WTC11 (cell line): ENCODE measurements around the gene DDN. TPM values are rescaled to one million over a fixed set of nuclear protein-coding genes. Genes with fewer than 3 reads are reported as not detected.

Experiments
- ATAC-seq: fragments of 200-7000 bp; cut with Tn5 transposase; 2 replicates; pipeline ENCODE4 v1.10.0; 2021; ENCODE audit warnings: mild to moderate bottlenecking, moderate library complexity
- CTCF ChIA-PET: fragments of 300-600 bp; sonication (Branson Sonifier 250); formaldehyde crosslinking; loops from one replicate; lab custom pipeline; 2021; ENCODE audit warnings: antibody characterized with exemption; lab: Charles Lee
- POLR2A ChIA-PET: fragments of 350-600 bp; sonication (Branson Sonifier 250); formaldehyde crosslinking; loops from one replicate; lab custom pipeline; 2021; ENCODE audit warnings: antibody characterized with exemption; lab: Charles Lee
- DNase-seq: peaks from one replicate; pipeline ENCODE4 v3.0.0; 2021; ENCODE audit warnings: low spot score
- H3K27ac Mint-ChIP-seq: 2 replicates; pipeline ENCODE4 v1.8.0; 2021; ENCODE audit warnings: mixed read lengths
- H3K27me3 Mint-ChIP-seq: 2 replicates; pipeline ENCODE4 v1.8.0; 2021; ENCODE audit warnings: low read depth, mild to moderate bottlenecking, moderate library complexity, mixed read lengths
- H3K36me3 Mint-ChIP-seq: 2 replicates; pipeline ENCODE4 v1.8.0; 2021; ENCODE audit warnings: mixed read lengths
- H3K4me1 Mint-ChIP-seq: 2 replicates; pipeline ENCODE4 v1.8.0; 2022; ENCODE audit warnings: mixed read lengths
- H3K4me3 Mint-ChIP-seq: 2 replicates; pipeline ENCODE4 v1.8.0; 2021; ENCODE audit warnings: mild to moderate bottlenecking, moderate library complexity, mixed read lengths
- H3K9me3 Mint-ChIP-seq: 2 replicates; pipeline ENCODE4 v1.8.0; 2021; ENCODE audit warnings: mixed read lengths
- ATF1 ChIP-seq: sonication (generic); formaldehyde crosslinking; IDR thresholded peaks from 2 replicates; pipeline ENCODE4 v1.8.1; 2023; ENCODE audit warnings: mild to moderate bottlenecking, moderate library complexity, missing genetic modification reagents
- CBFB ChIP-seq: sonication (generic); formaldehyde crosslinking; IDR thresholded peaks from 2 replicates; pipeline ENCODE4 v1.8.1; 2022; ENCODE audit warnings: mild to moderate bottlenecking, low read depth, missing genetic modification reagents
- E2F1 ChIP-seq: sonication (generic); formaldehyde crosslinking; IDR thresholded peaks from 2 replicates; pipeline ENCODE4 v1.8.0; 2022; ENCODE audit warnings: mild to moderate bottlenecking, missing genetic modification reagents
- ESRRA ChIP-seq: sonication (generic); formaldehyde crosslinking; IDR thresholded peaks from 2 replicates; pipeline ENCODE4 v1.8.1; 2022; ENCODE audit warnings: mild to moderate bottlenecking, missing genetic modification reagents, borderline replicate concordance
- ETV6 ChIP-seq: sonication (generic); formaldehyde crosslinking; IDR thresholded peaks from 2 replicates; pipeline ENCODE4 v1.8.1; 2022; ENCODE audit warnings: mild to moderate bottlenecking, missing genetic modification reagents
- HMGXB4 ChIP-seq: sonication (generic); formaldehyde crosslinking; IDR thresholded peaks from 2 replicates; pipeline ENCODE4 v1.8.1; 2023; ENCODE audit warnings: mild to moderate bottlenecking, moderate library complexity, missing genetic modification reagents
- MAX ChIP-seq: sonication (generic); formaldehyde crosslinking; IDR thresholded peaks from 2 replicates; pipeline ENCODE4 v1.8.0; 2022; ENCODE audit warnings: mild to moderate bottlenecking, missing genetic modification reagents
- PRRX2 ChIP-seq: fragments of 250-450 bp; sonication (Bioruptor Pico); IDR thresholded peaks from 2 replicates; pipeline ENCODE4 v1.8.0; 2021; ENCODE audit warnings: mild to moderate bottlenecking
- SMAD4 ChIP-seq: sonication (generic); formaldehyde crosslinking; IDR thresholded peaks from 2 replicates; pipeline ENCODE4 v1.8.0; 2022; ENCODE audit warnings: mild to moderate bottlenecking, missing genetic modification reagents
- TCF7 ChIP-seq: sonication (generic); formaldehyde crosslinking; IDR thresholded peaks from 2 replicates; pipeline ENCODE4 v1.8.0; 2022; ENCODE audit warnings: mild to moderate bottlenecking, low read depth, missing genetic modification reagents, moderate library complexity
- TEAD4 ChIP-seq: sonication (generic); formaldehyde crosslinking; IDR thresholded peaks from 2 replicates; pipeline ENCODE4 v1.8.0; 2022; ENCODE audit warnings: mild to moderate bottlenecking, missing genetic modification reagents
- TP53 ChIP-seq: sonication (generic); formaldehyde crosslinking; IDR thresholded peaks from 2 replicates; pipeline ENCODE4 v1.8.1; 2023; ENCODE audit warnings: mild to moderate bottlenecking, missing genetic modification reagents
- USF1 ChIP-seq: sonication (generic); formaldehyde crosslinking; IDR thresholded peaks from 2 replicates; pipeline ENCODE4 v1.8.0; 2022; ENCODE audit warnings: mild to moderate bottlenecking, missing genetic modification reagents
- ZNF219 ChIP-seq: sonication (generic); formaldehyde crosslinking; IDR thresholded peaks from 2 replicates; pipeline ENCODE4 v1.8.0; 2023; ENCODE audit warnings: missing genetic modification reagents, mild to moderate bottlenecking, borderline replicate concordance
- ZNF532 ChIP-seq: fragments of 250-450 bp; sonication (Bioruptor Pico); IDR thresholded peaks from 2 replicates; pipeline ENCODE4 v1.9.0; 2021; ENCODE audit warnings: mild to moderate bottlenecking, borderline replicate concordance
- total RNA-seq: library from RNA; stranded (reverse); gene quantifications from 3 replicates; pipeline ENCODE4 v1.2.3, GENCODE V29; 2021

DDN gene
- total RNA-seq, 1 experiment from 2014 or later = 0.33 TPM

GRCh38 chr12:48998497-48999353 lies 450 bp downstream of the DDN start (continued):
- no peak for TF ChIP-seq ZNF532
- TF ChIP-seq E2F1 (CRISPR knock-in tag) = no peak
- TF ChIP-seq ESRRA (CRISPR knock-in tag) = peak; percentile 73; the same call in 1 of the 2 replicates
- peak; percentile 68; the same call in 1 of the 2 replicates for TF ChIP-seq SMAD4
- peak; percentile 84; the same call in 1 of the 2 replicates for TF ChIP-seq ZNF219 (CRISPR knock-in tag)

DNA sequence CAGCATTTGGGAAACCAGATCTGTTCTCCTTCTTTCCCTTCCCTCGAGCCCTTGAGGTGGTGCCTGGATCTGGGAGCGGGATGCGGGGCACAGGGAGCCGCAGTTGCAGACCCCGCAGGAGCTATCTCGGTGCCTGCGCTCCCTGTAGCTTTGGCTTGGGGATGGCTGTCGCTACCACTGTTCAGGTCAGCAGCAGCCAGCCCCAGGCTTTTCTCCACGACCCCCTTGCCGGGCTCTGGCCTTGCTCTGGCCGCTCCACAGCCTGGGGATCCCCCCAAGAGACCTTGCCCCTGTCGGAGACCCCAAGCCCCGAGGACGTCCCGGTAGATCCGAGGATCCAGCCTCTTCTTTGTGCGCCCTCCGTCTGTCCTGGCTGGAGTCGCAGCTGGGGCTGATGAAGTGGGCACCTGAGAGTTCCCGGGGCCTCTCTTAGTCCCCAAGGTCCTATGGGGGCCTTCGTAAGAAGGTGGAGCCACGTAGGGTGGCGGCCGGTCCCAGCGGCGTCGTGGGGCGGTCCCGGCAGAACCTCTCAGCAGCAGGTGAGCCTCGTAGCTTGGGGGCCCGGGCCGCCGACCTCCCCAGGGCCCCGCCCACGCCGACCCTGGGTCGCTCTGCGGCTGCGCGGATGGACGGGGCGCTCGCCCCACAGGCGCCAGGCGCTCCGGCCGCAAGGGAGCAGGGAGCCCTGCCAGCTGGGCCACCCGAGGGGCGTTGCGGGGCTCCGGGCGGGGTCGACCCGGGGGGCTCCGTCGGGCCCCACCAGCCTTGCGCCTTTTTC lies 1.3 kb downstream of the DDN start:
- no peaks in the 10 kb centered on the region for H3K9me3 Mint-ChIP-seq
- peaks cover 90% of the 10 kb centered on the region for H3K27me3 Mint-ChIP-seq
- H3K4me3 Mint-ChIP-seq = peak overlapping the region; percentile 64
- H3K4me1 Mint-ChIP-seq = peaks cover 18% of the 10 kb centered on the region
- H3K27ac Mint-ChIP-seq = no peak overlapping the region
- no peak for TF ChIP-seq TP53
- TF ChIP-seq TCF7 (CRISPR knock-in tag) = no peak
- TF ChIP-seq CBFB = no peak
- no peak for TF ChIP-seq ATF1 (CRISPR knock-in tag)
- TF ChIP-seq USF1 (CRISPR knock-in tag) = peak; percentile 35; the same call in 1 of the 2 replicates
- TF ChIP-seq MAX (CRISPR knock-in tag) = 0 out of 2 replicates have a peak, but pooled peaks have one; percentile 35
- TF ChIP-seq PRRX2 (CRISPR knock-in tag) = no peak
- no peak for TF ChIP-seq HMGXB4
- TF ChIP-seq ETV6 (CRISPR knock-in tag) = no peak
- peak; percentile 49; the same call in 1 of the 2 replicates for TF ChIP-seq TEAD4
- POLR2A ChIA-PET = interaction anchor here (0.7 to 1.5 kb wide), 3 partner anchors 17 to 40 kb away, joined by 3 to 5 read pairs (median 3); partner anchors contain the start of gene ARF3
- DNase-seq (no peak), ATAC-seq (peak; percentile 25)
- peaks cover 6% of the 10 kb centered on the region for H3K36me3 Mint-ChIP-seq
- CTCF ChIA-PET = interaction anchor here (0.6 to 11.9 kb wide), 45 partner anchors 8 to 349 kb away, joined by 3 to 237 read pairs (median 7); partner anchors contain the start of genes ARF3, C1QL4, DDX23 and DNAJC22
